Smooth muscle cell (in vitro differentiated cells): ENCODE results near the gene EOMES. TPM values are rescaled to one million over a fixed set of nuclear protein-coding genes. Genes with fewer than 3 reads are reported as not detected.

Source experiments
- DNase-seq: peaks from one replicate; lab custom pipeline; 2025; ENCODE audit not compliant: unreplicated experiment; lab: John Stamatoyannopoulos, UW
- H2AFZ ChIP-seq: fragments of 200-600 bp; sonication (generic); 2 replicates; pipeline ENCODE4 v1.6.0; 2016; ENCODE audit warnings: antibody characterized with exemption, low read depth, mild to moderate bottlenecking
- H3F3A ChIP-seq: fragments of 200-600 bp; sonication (generic); 2 replicates; pipeline ENCODE4 v1.6.0; 2017; ENCODE audit warnings: antibody characterized with exemption, low read depth
- H3K27ac ChIP-seq: fragments of 200-600 bp; sonication (generic); 2 replicates; pipeline ENCODE4 v1.5.1; 2016; ENCODE audit warnings: low read depth, mild to moderate bottlenecking
- H3K27me3 ChIP-seq: fragments of 200-600 bp; sonication (generic); 2 replicates; pipeline ENCODE4 v1.6.1; 2016; ENCODE audit warnings: low read depth, mild to moderate bottlenecking
- H3K36me3 ChIP-seq: fragments of 200-600 bp; sonication (generic); 2 replicates; pipeline ENCODE4 v1.5.1; 2016; ENCODE audit warnings: low read depth
- H3K4me1 ChIP-seq: fragments of 200-600 bp; sonication (generic); 2 replicates; pipeline ENCODE4 v1.5.1; 2016; ENCODE audit warnings: low read depth
- H3K4me2 ChIP-seq: fragments of 200-600 bp; sonication (generic); 2 replicates; pipeline ENCODE4 v1.6.0; 2016; ENCODE audit warnings: mild to moderate bottlenecking
- H3K4me3 ChIP-seq: fragments of 200-600 bp; sonication (generic); 2 replicates; pipeline ENCODE4 v1.5.1; 2016; ENCODE audit warnings: mild to moderate bottlenecking
- H3K79me2 ChIP-seq: fragments of 200-600 bp; sonication (generic); 2 replicates; pipeline ENCODE4 v1.6.0; 2016; ENCODE audit warnings: low read depth, mild to moderate bottlenecking
- H3K9ac ChIP-seq: fragments of 200-600 bp; sonication (generic); 2 replicates; pipeline ENCODE4 v1.6.0; 2016; ENCODE audit warnings: low read depth
- H3K9me3 ChIP-seq: fragments of 200-600 bp; sonication (generic); replicated peaks from 2 replicates; pipeline ENCODE4 v1.5.1; 2016; ENCODE audit warnings: low read depth
- H4K20me1 ChIP-seq: fragments of 200-600 bp; sonication (generic); 2 replicates; pipeline ENCODE4 v1.6.0; 2016; ENCODE audit warnings: low read depth
- WGBS: methylation state at CpG from one replicate; pipeline ENCODE4 v1.1.7; 2016; ENCODE audit warnings: low lambda C conversion rate; 5-methylcytosine and 5-hydroxymethylcytosine counted together
- polyA plus RNA-seq: library from polyadenylated mRNA; unstranded; fragments of >200 nt; fragmentation: Nextera tagmentation; extraction: Ambion mirVana; gene quantifications from 2 replicates; pipeline ENCODE4 v1.2.1, GENCODE V29; 2016
- total RNA-seq: library from RNA; depleted of rRNA; stranded (reverse); fragments of >200 nt; gene quantifications from 2 replicates; pipeline ENCODE4 v1.2.3, GENCODE V29; 2014
- TF ChIP-seq, protein P1 (sequence below): fragments of 200-600 bp; sonication (generic); IDR thresholded peaks from 2 replicates; pipeline ENCODE4 v1.5.1; 2017; ENCODE audit warnings: borderline replicate concordance, mild to moderate bottlenecking, antibody characterized with exemption; ENCODE audit not compliant: insufficient read depth, poor library complexity, severe bottlenecking

The EOMES gene
- total and polyA plus RNA-seq, 2 experiments from 2014 or later = not detected

DNA sequence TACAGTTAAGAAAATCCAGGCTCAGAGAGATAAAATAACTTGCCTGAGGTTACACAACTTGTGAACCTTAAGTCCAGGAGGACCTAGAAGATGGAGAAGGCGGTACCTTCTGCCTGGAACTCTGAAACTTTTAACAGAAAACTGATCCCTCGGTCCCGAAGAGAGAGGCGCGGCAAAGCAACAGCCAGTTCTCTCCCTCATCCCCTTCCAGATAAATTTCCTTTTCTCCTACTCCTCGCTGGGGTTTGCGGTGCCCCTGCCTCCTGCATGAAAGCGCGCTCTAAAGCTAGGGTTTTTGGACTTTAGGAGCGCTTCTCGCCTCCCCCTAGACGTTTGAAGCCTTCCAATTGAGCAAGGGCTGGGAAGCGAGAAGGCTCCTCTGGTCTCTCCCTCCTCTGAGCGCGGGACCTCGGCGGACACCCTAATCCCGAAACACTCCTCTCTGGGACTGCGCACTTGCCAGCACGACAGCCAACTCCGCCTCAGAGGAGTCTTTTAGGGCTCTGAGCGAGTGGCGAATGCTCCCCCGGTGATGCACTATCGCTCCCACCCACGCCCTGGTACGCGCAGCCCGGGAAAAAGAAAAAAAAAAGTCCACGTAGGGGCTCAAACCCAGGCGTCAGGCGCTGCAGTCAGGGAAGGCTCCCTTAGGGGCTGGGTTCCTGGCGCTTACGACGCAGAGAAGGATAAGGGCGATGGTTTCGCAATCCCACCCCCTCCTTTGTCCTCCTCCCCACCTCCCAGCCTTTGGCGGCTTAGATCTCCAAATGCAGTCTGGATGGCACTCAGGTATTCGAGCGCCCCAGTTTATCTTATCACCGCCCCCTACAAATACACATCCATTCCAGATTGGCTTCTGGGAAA, 7.9 kb upstream of the EOMES start:
- H2AFZ ChIP-seq = no peak overlapping the region
- peaks cover 32% of the 10 kb centered on the region for H3K4me1 ChIP-seq
- H3K9ac ChIP-seq = no peak overlapping the region
- H3K36me3 ChIP-seq = no peaks in the 10 kb centered on the region
- peaks cover 97% of the 10 kb centered on the region for H3K27me3 ChIP-seq
- H3F3A ChIP-seq = no peaks in the 10 kb centered on the region
- WGBS = 3% methylated on average over 41 of the region's 41 CpGs
- TF ChIP-seq, protein P1, sequence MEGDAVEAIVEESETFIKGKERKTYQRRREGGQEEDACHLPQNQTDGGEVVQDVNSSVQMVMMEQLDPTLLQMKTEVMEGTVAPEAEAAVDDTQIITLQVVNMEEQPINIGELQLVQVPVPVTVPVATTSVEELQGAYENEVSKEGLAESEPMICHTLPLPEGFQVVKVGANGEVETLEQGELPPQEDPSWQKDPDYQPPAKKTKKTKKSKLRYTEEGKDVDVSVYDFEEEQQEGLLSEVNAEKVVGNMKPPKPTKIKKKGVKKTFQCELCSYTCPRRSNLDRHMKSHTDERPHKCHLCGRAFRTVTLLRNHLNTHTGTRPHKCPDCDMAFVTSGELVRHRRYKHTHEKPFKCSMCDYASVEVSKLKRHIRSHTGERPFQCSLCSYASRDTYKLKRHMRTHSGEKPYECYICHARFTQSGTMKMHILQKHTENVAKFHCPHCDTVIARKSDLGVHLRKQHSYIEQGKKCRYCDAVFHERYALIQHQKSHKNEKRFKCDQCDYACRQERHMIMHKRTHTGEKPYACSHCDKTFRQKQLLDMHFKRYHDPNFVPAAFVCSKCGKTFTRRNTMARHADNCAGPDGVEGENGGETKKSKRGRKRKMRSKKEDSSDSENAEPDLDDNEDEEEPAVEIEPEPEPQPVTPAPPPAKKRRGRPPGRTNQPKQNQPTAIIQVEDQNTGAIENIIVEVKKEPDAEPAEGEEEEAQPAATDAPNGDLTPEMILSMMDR = no peak
- no peak overlapping the region for H3K27ac ChIP-seq
- no peaks in the 10 kb centered on the region for H4K20me1 ChIP-seq
- H3K79me2 ChIP-seq = no peaks in the 10 kb centered on the region
- DNase-seq = no peak
- peak overlapping the region; percentile 77 for H3K4me2 ChIP-seq
- peak overlapping the region; percentile 33 for H3K4me3 ChIP-seq
- H3K9me3 ChIP-seq = no peaks in the 10 kb centered on the region

DNA sequence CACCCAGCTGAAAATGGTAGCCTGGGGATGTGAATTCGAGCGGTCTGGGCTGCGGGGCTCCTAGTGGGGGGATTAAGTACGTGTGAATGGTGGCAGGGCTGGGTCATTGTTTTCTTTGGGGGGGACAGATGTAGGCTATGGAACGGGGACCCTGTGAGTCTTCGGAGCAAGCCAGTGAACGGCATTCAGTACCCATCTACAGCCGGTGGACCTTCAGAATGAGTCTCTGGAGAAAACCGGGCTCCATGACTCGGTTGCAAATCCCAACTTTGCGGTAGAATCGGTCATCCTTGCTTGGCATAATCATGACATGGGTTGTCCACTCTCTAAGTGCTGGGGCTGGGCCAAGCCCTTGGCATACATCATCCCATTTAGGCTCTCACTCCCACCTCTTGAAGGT, 7.2 kb upstream of the EOMES start:
- Histone ChIP-seq H4K20me1 (no peaks in the 10 kb centered on the region), H3K36me3 (no peaks in the 10 kb centered on the region), H3F3A (no peaks in the 10 kb centered on the region), H2AFZ (no peak overlapping the region), H3K4me3 (no peak overlapping the region), H3K27ac (no peak overlapping the region), H3K27me3 (peaks cover 100% of the 10 kb centered on the region), H3K4me2 (peak overlapping the region; percentile 77), H3K9ac (no peak overlapping the region), H3K4me1 (peaks cover 32% of the 10 kb centered on the region), H3K79me2 (no peaks in the 10 kb centered on the region), H3K9me3 (no peaks in the 10 kb centered on the region)
- DNase-seq = no peak
- 3% methylated on average over 12 of the region's 12 CpGs for WGBS
- TF ChIP-seq, protein P1 = no peak

DNA sequence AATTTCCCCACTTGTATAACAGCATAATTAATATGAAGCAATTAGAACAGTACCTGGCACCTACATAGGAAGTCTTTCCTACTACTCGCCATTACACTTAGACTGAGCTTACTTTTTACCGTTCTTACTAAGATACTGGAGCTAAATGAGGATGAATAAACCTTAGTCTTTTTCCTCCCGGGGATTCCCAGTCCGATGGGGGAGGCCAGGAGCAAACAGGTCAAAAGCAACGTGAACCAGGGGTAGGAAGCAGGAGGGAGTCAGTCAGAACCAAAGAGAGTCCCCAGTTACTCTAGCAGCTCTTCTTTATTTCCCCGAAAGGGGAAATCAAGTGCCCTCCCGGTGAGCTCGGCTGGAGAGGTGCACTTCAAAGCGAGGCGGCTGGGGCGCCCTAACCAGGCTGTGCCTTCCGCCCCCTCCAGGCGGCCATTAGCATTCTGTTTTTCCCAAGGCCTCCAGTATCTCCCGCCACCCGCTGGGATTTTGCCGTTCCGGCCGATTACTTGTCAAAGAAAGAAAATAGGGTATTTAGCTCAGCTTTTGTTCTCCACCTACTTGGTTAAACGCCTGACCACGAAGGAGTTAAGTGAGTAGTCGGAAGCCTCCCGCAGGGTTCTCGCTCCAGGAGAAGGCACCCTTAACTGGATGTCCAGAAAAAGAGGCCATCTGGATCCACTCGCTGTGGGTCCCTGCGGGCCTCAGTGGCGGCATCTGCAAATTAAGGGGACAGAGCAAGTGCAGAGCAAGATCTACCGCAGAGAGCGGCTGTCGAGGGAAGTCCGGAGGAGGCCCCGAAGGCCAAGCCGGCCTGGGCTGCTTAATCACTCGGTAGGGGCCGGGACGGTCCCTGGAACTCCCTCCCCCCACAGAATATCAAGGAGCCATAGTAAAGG, 6.3 kb upstream of the EOMES start:
- no peaks in the 10 kb centered on the region for H3K79me2 ChIP-seq
- WGBS = 2% methylated on average over 35 of the region's 35 CpGs
- H3F3A ChIP-seq = no peaks in the 10 kb centered on the region
- DNase-seq = no peak
- H3K27me3 ChIP-seq = peaks cover 100% of the 10 kb centered on the region
- H3K9me3 ChIP-seq = no peaks in the 10 kb centered on the region
- peaks cover 40% of the 10 kb centered on the region for H3K4me1 ChIP-seq
- H3K36me3 ChIP-seq = no peaks in the 10 kb centered on the region
- TF ChIP-seq, protein P1 = no peak
- no peak overlapping the region for H3K9ac ChIP-seq
- peak overlapping the region; percentile 14 for H3K4me3 ChIP-seq
- H3K4me2 ChIP-seq = peak overlapping the region; percentile 57
- H4K20me1 ChIP-seq = no peaks in the 10 kb centered on the region
- no peak overlapping the region for H2AFZ ChIP-seq
- H3K27ac ChIP-seq = no peak overlapping the region
